SK-N-SH (cell line): ENCODE measurements around the gene TBC1D3B.

Source experiments
- EZH2phosphoT487 ChIP-seq: fragments of 200-600 bp; sonication (generic); IDR thresholded peaks from 2 replicates; pipeline ENCODE4 v1.6.1; 2017; ENCODE audit warnings: low read depth, mixed run types, mild to moderate bottlenecking, antibody characterized with exemption, moderate library complexity, borderline replicate concordance
- FOXJ3 ChIP-seq: sonication (generic); formaldehyde crosslinking; IDR thresholded peaks from 2 replicates; pipeline ENCODE4 v1.5.1; 2020; ENCODE audit warnings: mild to moderate bottlenecking, missing genetic modification reagents
- GABPA ChIP-seq: IDR thresholded peaks from 2 replicates; pipeline ENCODE4 v1.4.0; 2012; ENCODE audit warnings: low read depth, mild to moderate bottlenecking
- MEF2A ChIP-seq: IDR thresholded peaks from 2 replicates; pipeline ENCODE4 v1.4.0; 2012; ENCODE audit warnings: low read depth, borderline replicate concordance
- NRF1 ChIP-seq: IDR thresholded peaks from 2 replicates; pipeline ENCODE4 v1.6.1; 2012; ENCODE audit warnings: low read depth, mild to moderate bottlenecking, low read length
- POLR2AphosphoS5 ChIP-seq: IDR thresholded peaks from 2 replicates; pipeline ENCODE4 v1.6.1; 2012; ENCODE audit warnings: low read depth, low read length
- RAD21 ChIP-seq: IDR thresholded peaks from 2 replicates; pipeline ENCODE4 v1.6.1; 2012; ENCODE audit warnings: mild to moderate bottlenecking, low read length
- SMC3 ChIP-seq: IDR thresholded peaks from 2 replicates; pipeline ENCODE4 v1.6.1; 2012; ENCODE audit warnings: low read depth, low read length, improper control_type of control experiment
- TF ChIP-seq, protein P1 (sequence below): fragments of 200-600 bp; sonication (generic); IDR thresholded peaks from 2 replicates; pipeline ENCODE4 v1.6.1; 2017; ENCODE audit warnings: antibody characterized with exemption, mild to moderate bottlenecking, moderate library complexity
- TF ChIP-seq, protein P2 (sequence below): IDR thresholded peaks from 2 replicates; pipeline ENCODE4 v1.6.1; 2012; ENCODE audit warnings: mild to moderate bottlenecking, low read depth, low read length, moderate library complexity
- TF ChIP-seq, protein P3 (sequence below): fragments of 150-350 bp; IDR thresholded peaks from 2 replicates; pipeline ENCODE4 v1.6.1; 2017; ENCODE audit warnings: antibody characterized with exemption, low read length, low read depth, borderline replicate concordance
- TF ChIP-seq, protein P4 (sequence below): IDR thresholded peaks from 2 replicates; pipeline ENCODE4 v1.4.0; 2012; ENCODE audit warnings: low read depth

DNA sequence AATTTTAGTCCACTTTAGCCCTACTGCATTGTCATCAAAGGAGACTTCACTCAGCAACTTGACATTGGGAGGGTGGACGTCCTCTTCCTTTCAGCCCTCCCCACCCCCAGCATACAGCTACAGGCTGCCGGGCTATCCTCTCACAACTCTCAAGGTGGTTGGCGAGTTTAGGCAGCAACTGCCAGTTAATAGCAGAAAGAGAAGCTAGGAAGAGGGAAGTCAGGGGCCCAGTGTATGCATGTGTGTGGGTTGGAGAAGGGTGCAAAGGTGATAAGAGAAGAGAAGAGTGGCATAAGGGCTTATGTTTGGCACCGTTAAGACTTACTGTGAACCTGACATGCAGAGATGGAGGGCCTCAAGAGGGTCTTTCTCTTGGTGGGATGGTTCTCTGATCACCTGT, 41.0 kb downstream of the TBC1D3B start:
- TF ChIP-seq GABPA = no peak
- no peak for TF ChIP-seq RAD21
- TF ChIP-seq, protein P1, sequence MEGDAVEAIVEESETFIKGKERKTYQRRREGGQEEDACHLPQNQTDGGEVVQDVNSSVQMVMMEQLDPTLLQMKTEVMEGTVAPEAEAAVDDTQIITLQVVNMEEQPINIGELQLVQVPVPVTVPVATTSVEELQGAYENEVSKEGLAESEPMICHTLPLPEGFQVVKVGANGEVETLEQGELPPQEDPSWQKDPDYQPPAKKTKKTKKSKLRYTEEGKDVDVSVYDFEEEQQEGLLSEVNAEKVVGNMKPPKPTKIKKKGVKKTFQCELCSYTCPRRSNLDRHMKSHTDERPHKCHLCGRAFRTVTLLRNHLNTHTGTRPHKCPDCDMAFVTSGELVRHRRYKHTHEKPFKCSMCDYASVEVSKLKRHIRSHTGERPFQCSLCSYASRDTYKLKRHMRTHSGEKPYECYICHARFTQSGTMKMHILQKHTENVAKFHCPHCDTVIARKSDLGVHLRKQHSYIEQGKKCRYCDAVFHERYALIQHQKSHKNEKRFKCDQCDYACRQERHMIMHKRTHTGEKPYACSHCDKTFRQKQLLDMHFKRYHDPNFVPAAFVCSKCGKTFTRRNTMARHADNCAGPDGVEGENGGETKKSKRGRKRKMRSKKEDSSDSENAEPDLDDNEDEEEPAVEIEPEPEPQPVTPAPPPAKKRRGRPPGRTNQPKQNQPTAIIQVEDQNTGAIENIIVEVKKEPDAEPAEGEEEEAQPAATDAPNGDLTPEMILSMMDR = no peak
- TF ChIP-seq, protein P2, sequence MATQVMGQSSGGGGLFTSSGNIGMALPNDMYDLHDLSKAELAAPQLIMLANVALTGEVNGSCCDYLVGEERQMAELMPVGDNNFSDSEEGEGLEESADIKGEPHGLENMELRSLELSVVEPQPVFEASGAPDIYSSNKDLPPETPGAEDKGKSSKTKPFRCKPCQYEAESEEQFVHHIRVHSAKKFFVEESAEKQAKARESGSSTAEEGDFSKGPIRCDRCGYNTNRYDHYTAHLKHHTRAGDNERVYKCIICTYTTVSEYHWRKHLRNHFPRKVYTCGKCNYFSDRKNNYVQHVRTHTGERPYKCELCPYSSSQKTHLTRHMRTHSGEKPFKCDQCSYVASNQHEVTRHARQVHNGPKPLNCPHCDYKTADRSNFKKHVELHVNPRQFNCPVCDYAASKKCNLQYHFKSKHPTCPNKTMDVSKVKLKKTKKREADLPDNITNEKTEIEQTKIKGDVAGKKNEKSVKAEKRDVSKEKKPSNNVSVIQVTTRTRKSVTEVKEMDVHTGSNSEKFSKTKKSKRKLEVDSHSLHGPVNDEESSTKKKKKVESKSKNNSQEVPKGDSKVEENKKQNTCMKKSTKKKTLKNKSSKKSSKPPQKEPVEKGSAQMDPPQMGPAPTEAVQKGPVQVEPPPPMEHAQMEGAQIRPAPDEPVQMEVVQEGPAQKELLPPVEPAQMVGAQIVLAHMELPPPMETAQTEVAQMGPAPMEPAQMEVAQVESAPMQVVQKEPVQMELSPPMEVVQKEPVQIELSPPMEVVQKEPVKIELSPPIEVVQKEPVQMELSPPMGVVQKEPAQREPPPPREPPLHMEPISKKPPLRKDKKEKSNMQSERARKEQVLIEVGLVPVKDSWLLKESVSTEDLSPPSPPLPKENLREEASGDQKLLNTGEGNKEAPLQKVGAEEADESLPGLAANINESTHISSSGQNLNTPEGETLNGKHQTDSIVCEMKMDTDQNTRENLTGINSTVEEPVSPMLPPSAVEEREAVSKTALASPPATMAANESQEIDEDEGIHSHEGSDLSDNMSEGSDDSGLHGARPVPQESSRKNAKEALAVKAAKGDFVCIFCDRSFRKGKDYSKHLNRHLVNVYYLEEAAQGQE = no peak
- no peak for TF ChIP-seq FOXJ3 (CRISPR knock-in tag)
- no peak for TF ChIP-seq SMC3
- TF ChIP-seq, protein P3, sequence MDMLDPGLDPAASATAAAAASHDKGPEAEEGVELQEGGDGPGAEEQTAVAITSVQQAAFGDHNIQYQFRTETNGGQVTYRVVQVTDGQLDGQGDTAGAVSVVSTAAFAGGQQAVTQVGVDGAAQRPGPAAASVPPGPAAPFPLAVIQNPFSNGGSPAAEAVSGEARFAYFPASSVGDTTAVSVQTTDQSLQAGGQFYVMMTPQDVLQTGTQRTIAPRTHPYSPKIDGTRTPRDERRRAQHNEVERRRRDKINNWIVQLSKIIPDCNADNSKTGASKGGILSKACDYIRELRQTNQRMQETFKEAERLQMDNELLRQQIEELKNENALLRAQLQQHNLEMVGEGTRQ = no peak
- no peak for TF ChIP-seq POLR2AphosphoS5
- TF ChIP-seq, protein P4, sequence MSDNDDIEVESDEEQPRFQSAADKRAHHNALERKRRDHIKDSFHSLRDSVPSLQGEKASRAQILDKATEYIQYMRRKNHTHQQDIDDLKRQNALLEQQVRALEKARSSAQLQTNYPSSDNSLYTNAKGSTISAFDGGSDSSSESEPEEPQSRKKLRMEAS = no peak
- TF ChIP-seq EZH2phosphoT487 = no peak
- no peak for TF ChIP-seq NRF1
- TF ChIP-seq MEF2A = no peak
